ENCODE data around the gene RBMS1. TPM values are rescaled to one million over a fixed set of nuclear protein-coding genes. Genes with fewer than 3 reads are reported as not detected.
"Not testable (repeated sequence)": the region's sequence is repeated elsewhere in the genome, so short reads cannot be mapped to it uniquely, and the experiment has no call there.

Gene RBMS1
- total RNA-seq, 1 donor from 2014 or later = 119 TPM

DNA sequence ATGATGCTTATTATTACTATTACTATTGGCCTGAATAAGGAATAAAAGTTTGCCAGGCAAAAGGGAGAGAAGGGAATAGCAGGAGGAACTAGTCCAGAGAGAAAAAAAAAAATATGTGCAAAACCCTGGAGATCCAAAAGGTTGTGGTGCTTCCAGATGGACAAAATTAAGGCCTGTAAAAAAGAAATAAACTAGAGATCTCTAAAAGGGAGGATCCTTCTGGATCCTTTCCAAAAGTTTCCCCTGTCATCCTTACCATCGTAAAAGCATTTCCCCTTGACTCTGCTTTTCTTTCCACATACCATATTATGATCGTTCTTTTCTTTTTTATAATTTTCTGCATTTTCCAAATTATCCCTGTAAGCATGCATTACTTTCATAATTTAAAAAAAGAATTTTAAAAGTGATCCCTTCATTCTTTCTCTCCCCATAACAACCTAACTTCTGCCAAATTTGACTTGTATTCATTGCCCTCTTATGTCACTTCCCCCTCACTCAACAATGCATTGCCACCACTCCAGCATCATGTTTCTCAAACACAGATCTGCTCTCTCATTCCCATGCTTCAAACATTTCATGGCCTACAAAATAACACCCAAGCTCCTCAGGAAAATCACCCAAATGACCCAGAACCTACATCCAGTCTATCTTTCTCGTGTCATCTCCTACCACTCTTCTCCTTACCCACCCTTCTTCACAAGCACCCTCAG is 40.3 kb downstream of the RBMS1 start:
- ATAC-seq = no peak
- no peak for DNase-seq (ENCODE audit: low spot score)
- intact Hi-C loops (cut with DNase I) = no loop called here

DNA sequence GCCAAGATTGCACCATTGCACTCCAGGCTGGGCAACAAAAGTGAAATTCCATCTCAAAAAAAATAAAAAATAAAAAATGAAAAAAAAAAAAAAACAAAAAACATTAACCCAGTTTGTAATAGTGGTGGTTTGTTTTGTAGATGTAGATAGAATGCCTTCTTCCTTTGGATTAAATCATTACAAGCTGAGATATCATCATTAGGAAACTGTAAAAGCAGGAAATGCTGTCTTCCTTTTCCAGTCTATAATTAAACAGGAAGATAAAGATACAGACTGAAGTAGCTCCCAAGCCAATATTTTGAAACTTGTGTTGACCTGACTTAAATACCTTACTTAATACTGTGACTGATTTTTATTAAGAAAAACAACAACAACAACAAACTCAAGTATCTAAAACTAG is 43.1 kb downstream of the RBMS1 start:
- no peak for DNase-seq (ENCODE audit: low spot score)
- no peak for ATAC-seq
- intact Hi-C loops (cut with DNase I) = no loop called here

DNA sequence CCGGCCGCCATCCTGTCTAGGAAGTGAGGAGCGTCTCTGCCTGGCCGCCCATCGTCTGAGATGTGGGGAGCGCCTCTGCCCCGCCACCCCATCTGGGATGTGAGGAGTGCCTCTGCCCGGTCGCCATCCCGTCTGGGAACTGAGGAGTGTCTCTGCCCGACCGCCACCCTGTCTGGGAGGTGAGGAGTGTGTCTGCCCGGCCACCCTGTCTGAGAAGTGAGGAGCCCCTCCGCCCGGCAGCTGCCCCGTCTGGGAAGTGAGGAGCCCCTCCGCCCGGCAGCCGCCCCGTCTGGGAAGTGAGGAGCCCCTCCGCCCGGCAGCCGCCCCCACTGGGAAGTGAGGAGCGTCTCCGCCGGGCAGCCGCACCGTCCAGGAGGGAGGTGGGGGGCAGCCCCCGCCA is 44.8 kb downstream of the RBMS1 start:
- DNase-seq (ENCODE audit: low spot score); intact Hi-C loops (cut with DNase I); ATAC-seq: not testable (repeated sequence)

DNA sequence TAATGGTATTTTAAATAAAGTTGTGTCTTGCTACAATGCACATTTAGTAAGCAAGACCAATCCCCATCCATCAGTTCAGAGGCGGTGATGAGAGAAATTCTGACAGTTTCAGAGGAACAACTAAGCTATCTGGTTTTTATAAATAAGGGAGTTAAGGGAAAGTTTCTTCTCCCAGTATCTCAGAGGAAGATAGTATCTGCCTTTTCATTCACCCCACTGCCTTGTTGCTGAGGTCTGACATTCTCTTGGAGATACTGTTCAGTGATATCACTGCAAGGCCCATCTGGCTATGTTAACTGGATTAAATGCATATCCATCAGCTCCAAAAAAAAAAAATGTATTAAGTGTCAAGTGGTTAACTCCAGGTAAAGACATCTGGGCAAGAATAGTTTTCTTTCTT is 47.9 kb downstream of the RBMS1 start:
- intact Hi-C loops (cut with DNase I) = no loop called here
- ATAC-seq = no peak
- DNase-seq (ENCODE audit: low spot score) = no peak

DNA sequence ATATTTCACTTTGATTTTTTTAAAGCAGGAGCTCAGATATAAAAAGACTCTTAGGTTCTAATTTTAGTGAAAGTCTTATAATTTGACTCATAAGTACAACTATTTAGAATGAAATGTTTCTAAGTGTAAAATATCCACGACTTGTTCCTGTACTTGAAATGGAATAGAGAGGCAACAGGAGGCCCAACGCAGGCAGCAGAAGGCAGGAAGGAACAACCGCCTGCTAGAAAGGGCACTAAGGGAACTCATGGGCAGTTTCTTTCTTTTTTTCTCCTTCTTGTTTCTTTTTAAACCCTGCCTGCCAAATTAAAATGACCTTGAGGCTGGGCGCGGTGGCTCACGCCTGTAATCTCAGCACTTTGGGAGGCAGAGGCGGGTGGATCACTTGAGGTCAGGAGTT is 51.0 kb downstream of the RBMS1 start:
- ATAC-seq = no peak
- intact Hi-C loops (cut with DNase I) = no loop called here

DNA sequence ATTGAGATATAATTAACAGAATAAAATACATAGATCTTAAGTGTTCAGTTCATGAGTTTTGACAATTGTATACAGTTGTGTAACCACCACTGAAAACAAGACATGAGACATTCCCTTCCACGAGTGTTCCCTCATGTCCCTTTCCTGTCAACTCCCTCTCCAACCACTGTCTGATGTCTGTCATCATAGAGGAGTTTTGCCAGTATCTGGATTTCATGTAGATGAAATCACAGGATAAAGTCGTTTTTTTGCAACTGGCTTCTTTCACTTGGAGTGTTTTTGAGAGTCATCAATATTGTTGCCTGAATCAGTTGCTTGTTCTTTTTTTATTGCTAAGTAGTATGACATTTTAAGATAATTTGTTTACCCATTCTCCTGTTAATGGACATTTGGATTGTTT is 52.7 kb downstream of the RBMS1 start:
- intact Hi-C loops (cut with DNase I) = no loop called here
- DNase-seq (ENCODE audit: low spot score) = no peak
- ATAC-seq = no peak

More for the DNA sequence above, 51.0 kb downstream of the RBMS1 start:
- DNase-seq (ENCODE audit: low spot score) = no peak

DNA sequence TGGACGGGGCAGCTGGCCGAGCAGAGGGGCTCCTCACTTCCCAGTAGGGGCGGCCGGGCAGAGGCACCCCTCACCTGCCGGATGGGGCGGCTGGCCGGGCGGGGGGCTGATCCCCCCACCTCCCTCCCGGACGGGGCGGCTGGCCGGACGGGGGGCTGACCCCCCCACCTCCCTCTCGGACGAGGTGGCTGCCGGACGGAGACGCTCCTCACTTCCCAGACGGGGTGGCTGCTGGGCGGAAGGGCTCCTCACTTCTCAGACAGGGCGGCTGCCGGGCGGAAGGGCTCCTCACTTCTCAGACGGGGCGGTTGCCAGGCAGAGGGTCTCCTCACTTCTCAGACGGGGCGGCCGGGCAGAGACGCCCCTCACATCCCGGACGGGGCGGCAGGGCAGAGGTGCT is 54.6 kb downstream of the RBMS1 start:
- intact Hi-C loops (cut with DNase I) = not testable (repeated sequence)

DNA sequence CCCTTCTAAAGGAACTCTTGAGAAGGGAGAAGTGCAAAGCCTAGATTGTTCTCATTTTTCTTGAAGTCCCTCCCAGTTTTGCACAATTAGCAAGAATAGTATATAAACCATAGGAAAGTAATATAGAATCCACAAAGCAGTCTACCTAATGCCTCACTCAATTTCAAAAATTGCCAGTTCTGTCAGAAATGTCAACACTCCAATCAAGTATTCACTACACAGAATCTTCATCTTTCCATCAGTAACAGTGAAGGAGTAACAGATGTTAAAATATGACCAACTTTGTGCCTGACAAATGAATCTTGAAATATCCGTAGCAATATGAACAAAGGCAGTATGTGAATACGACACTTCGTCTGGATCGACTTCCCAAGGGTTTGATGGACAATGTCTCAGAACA is 56.3 kb downstream of the RBMS1 start:
- DNase-seq (ENCODE audit: low spot score) (no peak), ATAC-seq (no peak)
- intact Hi-C loops (cut with DNase I) = no loop called here

More for the DNA sequence above, 54.6 kb downstream of the RBMS1 start:
- not testable (repeated sequence) for DNase-seq (ENCODE audit: low spot score); ATAC-seq

DNA sequence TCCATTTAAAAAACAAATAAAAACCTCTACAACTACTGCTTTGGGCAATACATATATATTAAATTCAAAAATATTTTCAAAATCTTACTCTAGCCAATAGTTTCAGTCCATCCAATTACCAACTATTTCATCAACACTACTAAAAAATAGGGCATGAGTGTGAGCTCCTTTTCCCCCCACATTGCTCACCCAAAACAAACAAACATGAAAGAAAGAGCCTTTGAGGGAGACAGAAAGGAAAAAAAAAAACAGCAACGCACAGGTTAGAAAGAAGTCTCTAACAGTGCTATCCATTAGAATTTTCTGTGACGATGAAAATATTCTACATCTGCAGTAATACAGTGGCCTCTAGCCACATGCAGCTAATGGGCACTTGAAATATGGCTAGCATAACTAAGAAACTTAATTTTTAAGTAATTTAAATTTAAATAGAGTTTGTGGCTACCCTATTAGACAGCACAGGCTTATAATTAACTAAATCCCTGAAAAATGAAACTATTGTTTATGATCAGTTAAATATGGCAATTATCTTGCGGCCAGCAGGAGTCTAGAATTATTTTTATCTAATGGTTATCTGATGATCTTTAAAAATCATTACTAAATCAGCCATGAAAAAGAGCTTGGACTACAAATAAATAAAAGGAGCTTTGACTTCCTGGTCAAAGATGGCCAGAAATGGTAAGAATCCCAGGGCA is 59.2 kb downstream of the RBMS1 start:
- DNase-seq (ENCODE audit: low spot score) (no peak), ATAC-seq (peak; percentile 8)
- intact Hi-C loops (cut with DNase I) = no loop called here

DNA sequence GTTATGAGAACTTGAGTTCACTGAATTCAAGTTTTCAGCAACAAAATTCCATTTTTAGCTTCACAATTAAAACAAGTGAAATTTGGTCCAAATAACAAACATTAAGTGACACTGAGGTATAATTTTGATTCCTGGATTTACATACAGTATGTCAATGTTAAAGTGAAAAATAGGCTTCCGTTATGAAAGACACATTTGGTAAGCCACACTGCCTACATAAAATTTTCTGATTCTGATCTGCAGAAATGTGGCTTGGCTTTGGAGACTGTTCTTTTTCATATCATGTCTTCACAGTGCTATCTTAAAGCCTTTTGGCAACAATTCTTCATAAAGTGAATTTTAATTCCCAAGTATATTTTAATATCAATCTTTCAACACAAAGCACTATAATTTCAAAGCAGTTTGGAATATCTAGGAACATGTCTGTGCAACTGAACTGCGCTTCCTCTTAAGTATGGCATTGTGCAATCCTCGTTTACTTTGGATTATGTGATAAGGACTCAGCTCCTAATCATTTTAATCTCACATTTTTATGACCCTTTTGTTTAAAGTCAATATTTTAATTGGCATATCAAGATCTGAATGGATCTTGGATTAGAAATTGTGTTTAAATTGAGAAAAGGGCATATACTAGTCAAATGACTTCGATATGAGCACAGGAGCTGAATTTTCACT is 60.0 kb downstream of the RBMS1 start:
- ATAC-seq (peak; percentile 83), DNase-seq (ENCODE audit: low spot score) (no peak)
- intact Hi-C loops (cut with DNase I) = no loop called here

DNA sequence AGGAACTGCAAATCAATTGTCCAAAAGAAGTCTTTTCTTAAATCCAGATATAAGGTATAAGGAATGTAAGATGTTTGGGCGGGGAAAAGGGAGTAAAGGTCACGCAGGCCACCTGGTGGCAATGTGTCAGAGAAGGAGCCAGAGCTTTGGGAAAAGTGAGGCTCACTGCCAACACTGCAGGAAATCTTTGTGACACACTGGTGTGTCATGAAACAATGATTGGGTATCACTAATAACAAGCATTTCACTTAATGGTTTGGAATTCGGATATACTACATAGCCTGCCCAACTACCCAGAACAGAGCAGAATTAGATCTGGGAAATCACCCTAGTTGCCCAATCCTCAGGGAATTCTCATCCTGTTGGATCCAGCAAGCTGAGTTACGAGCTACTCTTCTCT is 61.0 kb downstream of the RBMS1 start:
- intact Hi-C loops (cut with DNase I) = no loop called here
- no peak for ATAC-seq
- DNase-seq (ENCODE audit: low spot score) = no peak

DNA sequence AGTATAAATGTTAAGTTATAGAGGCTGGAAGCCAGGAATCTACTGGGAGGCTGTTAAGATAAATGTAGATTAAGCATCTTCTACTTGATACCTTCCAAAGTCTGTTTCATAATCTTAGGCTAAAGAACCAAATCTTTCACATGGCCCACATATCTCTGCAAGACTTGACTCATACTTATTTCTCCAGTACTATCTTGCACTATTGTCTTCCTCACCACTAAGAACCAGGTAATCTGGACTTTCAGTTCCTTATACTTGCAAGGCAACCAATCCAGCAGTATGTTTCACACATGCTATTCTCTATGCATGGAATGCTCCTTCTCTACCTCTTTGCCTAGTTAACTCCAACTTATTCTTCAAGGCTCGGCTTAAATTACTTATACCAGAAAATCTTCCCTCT is 62.2 kb downstream of the RBMS1 start:
- ATAC-seq = no peak
- DNase-seq (ENCODE audit: low spot score) = no peak
- intact Hi-C loops (cut with DNase I) = no loop called here

DNA sequence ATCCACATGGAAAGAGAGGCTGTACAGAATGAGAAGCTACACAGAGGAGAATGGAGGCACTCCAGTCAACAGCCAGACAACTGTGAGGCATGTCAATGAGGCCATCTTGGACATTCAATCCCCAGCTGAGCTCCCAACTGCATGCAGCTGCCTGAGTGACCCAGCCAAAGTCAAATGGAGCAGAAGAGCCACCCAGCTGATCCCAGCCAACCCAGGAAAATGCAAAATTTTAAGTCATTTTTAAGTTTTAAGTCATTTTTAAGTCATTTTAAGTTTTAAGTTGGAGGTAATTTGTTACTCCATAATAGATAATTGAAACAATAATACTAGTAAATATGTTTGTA is 63.6 kb downstream of the RBMS1 start:
- DNase-seq (ENCODE audit: low spot score) (no peak), ATAC-seq (no peak)
- intact Hi-C loops (cut with DNase I) = no loop called here

DNA sequence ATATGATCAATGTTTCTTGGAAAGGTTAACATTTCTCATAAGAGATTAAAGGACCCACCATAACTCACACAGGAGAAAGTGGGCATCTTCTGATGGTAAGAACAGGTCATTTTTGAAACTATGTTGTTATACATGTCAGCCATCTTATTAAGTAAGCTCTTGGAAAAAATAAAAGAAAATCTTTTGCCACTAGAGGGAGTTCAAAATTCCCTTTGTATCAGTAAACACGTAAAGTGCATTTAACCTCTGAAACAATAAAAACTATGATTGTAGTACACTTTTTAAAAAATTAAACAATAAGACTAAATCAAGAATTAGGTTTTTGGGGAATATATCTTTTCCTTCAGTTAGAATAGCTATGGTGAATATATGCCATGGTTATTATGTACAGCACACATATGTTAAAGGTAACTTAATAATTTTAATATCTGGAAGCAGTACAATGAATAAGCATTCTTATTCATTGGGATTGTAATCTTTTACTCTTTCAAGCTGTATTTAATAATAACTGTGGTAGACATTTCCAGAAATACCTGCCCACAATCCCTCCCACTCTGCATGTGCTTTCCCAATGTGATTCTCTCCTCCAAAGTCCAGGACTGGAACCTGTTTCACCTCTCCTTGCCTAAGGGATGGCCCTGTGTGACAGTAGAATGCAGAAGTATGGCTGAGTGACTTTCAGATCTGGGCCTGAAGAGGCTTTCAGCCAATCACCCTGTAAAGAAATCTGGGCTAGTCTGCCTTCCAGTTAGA is 64.2 kb downstream of the RBMS1 start:
- peak; percentile 35 for ATAC-seq
- intact Hi-C loops (cut with DNase I) = no loop called here

DNA sequence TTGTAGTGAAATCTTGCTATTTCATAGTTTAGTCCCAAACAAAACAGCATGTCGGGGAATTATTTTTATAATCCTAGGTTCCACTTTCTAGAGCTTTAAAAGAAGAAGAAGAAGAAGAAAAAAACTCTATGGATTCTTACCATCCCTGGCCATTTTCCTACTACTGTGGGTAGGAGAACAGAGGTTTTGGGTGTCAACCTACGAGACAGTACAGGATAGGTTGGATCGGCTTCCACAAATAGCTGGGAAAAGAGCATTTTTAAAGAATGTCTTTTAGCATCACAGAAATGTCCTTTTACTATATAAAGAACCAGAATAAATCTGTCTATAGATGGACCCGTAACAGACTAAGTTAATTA is 65.2 kb downstream of the RBMS1 start:
- intact Hi-C loops (cut with DNase I) = no loop called here
- no peak for DNase-seq (ENCODE audit: low spot score)
- ATAC-seq = peak; percentile 26

More for the DNA sequence above, 64.2 kb downstream of the RBMS1 start:
- DNase-seq (ENCODE audit: low spot score) = no peak

DNA sequence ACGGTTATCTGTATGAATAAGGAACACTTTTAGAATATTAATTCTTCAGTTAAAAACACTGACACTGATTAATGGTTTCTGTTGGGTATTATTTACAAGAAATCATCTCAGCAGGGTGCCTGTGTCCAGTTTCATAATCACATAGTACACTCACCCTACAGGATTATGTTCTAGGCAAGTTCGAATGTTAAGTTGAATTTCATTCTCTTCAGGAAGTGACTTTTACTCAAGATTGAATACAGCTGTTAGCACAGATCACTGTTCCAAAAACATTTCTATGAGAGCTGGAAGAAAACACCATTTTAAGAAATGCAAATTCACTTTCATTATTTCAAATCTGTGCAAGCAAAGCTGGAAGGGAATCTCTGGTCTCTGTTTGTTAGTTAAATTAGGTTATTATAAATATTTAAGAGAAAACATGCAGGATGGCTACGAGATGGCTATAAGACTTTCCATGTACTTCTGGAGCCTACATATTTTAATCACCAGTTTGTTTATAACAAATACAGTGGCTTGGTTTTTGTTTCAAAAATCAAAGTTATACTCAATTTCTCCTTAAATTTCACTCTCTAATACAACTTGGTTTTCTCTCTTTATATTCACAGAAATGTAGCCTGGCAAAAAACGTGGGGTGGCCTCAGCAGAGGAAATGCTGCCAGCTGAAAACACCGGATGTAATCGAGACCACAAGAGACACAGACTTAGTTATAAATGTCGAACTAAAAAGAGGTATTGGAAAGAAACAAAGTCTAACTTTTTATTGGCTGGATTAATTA is 65.8 kb downstream of the RBMS1 start:
- intact Hi-C loops (cut with DNase I) = no loop called here
- ATAC-seq (peak; percentile 75), DNase-seq (ENCODE audit: low spot score) (no peak)

DNA sequence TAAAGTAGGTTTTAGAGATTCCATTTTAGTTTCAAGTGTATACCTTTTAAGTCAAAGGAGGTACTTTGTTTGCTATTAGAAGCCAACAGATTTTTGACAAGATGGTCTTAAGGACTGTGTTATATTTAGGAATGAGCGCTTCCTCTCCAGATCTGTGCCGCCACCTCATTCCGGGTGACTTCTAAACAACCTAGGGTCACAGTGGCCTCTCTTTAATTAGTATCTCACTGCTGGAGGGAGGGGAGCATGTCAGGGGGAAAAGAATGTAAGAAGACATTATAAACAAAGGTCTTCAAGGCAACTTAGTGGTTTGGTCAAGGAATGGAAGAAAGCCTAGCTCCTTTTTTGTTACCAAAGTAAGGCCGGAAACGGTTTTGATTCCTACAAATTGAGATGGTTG is 67.0 kb downstream of the RBMS1 start:
- intact Hi-C loops (cut with DNase I) = no loop called here
- ATAC-seq (no peak), DNase-seq (ENCODE audit: low spot score) (no peak)

DNA sequence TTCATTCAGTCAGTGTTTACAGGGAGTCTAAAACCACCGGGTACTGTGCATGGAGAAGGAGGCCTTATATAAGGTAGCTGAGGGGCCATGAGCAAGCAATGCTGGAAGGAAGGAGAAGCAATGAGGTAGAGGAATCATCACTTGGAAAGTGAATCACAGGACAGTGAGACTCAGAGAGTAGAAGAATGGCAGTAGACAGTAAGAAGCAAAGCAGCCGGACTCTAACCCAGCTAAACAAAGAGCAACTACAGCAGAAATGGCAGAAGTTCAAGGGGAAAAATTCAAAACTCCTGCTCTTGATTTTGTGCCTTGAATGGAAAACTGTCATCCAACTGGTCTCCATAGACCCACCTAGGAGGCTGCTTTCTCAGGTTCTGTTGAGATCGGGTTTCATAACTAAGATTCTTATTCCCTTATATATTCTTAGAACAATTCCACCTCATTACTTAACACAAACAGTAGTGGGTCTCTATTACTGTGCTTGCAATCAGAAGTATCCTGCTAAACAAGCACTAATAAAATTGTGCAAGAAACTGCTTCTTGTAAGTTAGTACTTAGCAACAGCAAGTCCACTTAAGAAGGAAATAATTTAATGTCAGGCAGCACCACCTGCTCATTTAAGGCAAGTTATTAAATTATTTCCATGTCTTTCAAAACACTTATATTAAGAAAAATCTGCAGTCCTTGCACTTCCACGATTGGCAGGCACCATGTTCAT is 68.0 kb downstream of the RBMS1 start:
- intact Hi-C loops (cut with DNase I) = no loop called here
- no peak for DNase-seq (ENCODE audit: low spot score)

More for the DNA sequence above, 68.0 kb downstream of the RBMS1 start:
- ATAC-seq = peak; percentile 30

Data from sciatic nerve (tissue), 2 donors.